Esophagus muscularis mucosa (tissue), 4 donors: ENCODE data around the gene NDUFB2. TPM values are rescaled to one million over a fixed set of nuclear protein-coding genes. Genes with fewer than 3 reads are reported as not detected.

ENCODE experiments used
- DNase-seq: peaks from one replicate; pipeline ENCODE4 v3.0.0-alpha.2; 2017; ENCODE audit errors: extremely low spot score
- H3K27ac ChIP-seq, 4 donors: fragments of 200-600 bp; sonication (generic); replicated peaks in 1 of 4; 1 replicate in 3 of 4; 2 replicates in 1 of 4; pipeline ENCODE4 v1.5.1; 2016 to 2019; ENCODE audit warnings: mild to moderate bottlenecking in 1 of 4
- H3K27me3 ChIP-seq, 4 donors: fragments of 200-600 bp; sonication (generic); one replicate each; pipeline versions ENCODE4 v1.5.1 to v1.6.0; 2016 to 2019
- H3K36me3 ChIP-seq, 4 donors: fragments of 200-600 bp; sonication (generic); one replicate each; pipeline ENCODE4 v1.5.1; 2016 to 2019
- H3K4me1 ChIP-seq, 4 donors: fragments of 200-600 bp; sonication (generic); one replicate each; pipeline ENCODE4 v1.5.1; 2016 to 2019
- H3K4me3 ChIP-seq, 4 donors: fragments of 200-600 bp; sonication (generic); 1 replicate in 2 of 4; 2 replicates in 2 of 4; pipeline ENCODE4 v1.5.1; 2016 to 2019; ENCODE audit warnings: mild to moderate bottlenecking in 4 of 4, moderate library complexity in 1 of 4
- H3K9me3 ChIP-seq, 4 donors: fragments of 200-600 bp; sonication (generic); 1 replicate in 3 of 4; 2 replicates in 1 of 4; pipeline ENCODE4 v1.5.1; 2016 to 2019
- EP300 ChIP-seq: sonication (generic); formaldehyde crosslinking; IDR thresholded peaks from one replicate; pipeline ENCODE4 v1.6.1; 2017; ENCODE audit warnings: antibody characterized with exemption
- POLR2A ChIP-seq: fragments of 450-650 bp; IDR thresholded peaks from one replicate; pipeline ENCODE4 v1.6.1; 2017; ENCODE audit warnings: antibody characterized with exemption, moderate library complexity, mild to moderate bottlenecking, low read depth
- POLR2AphosphoS5 ChIP-seq, 2 donors: sonication (generic); formaldehyde crosslinking; IDR thresholded peaks; one replicate each; pipeline ENCODE4 v1.6.1; 2017; ENCODE audit warnings: antibody characterized with exemption in 2 of 2
- WGBS: methylation state at CpG from one replicate; pipeline ENCODE4 v1.1.5; 2018; 5-methylcytosine and 5-hydroxymethylcytosine counted together
- intact Hi-C: fragments of 100-400 bp; cut with DNase I; formaldehyde crosslinking; loops from one replicate; pipeline ENCODE4 v1.15.1; 2023
- total RNA-seq, 4 donors: library from RNA; depleted of rRNA; stranded (reverse); fragments of >200 nt; gene quantifications; one replicate each; pipeline versions ENCODE4 v1.1.0 to v1.2.1, GENCODE V29; 2016
- TF ChIP-seq, protein P1 (sequence below), 3 experiments: fragments of 200-600 bp in 2 of 3; fragments of 450-650 bp in 1 of 3; sonication (generic) in 2 of 3; IDR thresholded peaks; one replicate each; pipeline ENCODE4 v1.5.1; 2017 to 2019; ENCODE audit warnings: antibody characterized with exemption in 3 of 3, mild to moderate bottlenecking in 2 of 3, moderate library complexity in 1 of 3

Gene NDUFB2
- total RNA-seq, 4 donors from 2014 or later, result 235 to 279 (median 262) TPM

DNA sequence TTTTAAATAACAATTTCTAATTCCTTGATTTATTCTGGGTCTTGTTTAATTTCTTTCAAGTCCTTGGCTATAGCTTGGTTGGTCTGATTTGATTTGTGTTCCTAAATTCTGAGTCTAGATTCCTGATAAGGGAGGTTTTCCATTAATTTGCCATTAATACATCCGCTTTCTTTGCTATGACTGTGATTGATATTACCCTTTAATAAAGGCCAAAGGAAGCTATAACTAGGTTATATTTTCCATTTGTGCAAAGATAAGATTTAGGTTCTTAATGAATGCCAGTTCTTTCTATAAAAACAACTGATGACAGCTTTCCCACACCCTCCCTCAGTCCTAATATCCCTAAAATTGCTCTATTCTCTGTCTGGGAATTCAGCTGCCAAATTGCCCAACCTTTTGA lies 28.2 kb downstream of the NDUFB2 start:
- Histone ChIP-seq H3K4me1 (no peaks in the 10 kb centered on the region), H3K9me3 (no peaks in the 10 kb centered on the region), H3K27ac (no peak overlapping the region), H3K36me3 (peaks cover 0 to 26% (median 11%) of the 10 kb centered on the region in 4 donors), H3K4me3 (no peak overlapping the region), H3K27me3 (no peaks in the 10 kb centered on the region)
- WGBS, result 97% methylated on average over 1 of the region's 1 CpG
- intact Hi-C loops, result no loop called here
- no peak for DNase-seq
- TF ChIP-seq POLR2AphosphoS5 (IDR thresholded peaks at IDR 0.05), result no peak
- TF ChIP-seq POLR2A, result no peak
- TF ChIP-seq, protein P1, sequence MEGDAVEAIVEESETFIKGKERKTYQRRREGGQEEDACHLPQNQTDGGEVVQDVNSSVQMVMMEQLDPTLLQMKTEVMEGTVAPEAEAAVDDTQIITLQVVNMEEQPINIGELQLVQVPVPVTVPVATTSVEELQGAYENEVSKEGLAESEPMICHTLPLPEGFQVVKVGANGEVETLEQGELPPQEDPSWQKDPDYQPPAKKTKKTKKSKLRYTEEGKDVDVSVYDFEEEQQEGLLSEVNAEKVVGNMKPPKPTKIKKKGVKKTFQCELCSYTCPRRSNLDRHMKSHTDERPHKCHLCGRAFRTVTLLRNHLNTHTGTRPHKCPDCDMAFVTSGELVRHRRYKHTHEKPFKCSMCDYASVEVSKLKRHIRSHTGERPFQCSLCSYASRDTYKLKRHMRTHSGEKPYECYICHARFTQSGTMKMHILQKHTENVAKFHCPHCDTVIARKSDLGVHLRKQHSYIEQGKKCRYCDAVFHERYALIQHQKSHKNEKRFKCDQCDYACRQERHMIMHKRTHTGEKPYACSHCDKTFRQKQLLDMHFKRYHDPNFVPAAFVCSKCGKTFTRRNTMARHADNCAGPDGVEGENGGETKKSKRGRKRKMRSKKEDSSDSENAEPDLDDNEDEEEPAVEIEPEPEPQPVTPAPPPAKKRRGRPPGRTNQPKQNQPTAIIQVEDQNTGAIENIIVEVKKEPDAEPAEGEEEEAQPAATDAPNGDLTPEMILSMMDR (IDR thresholded peaks at IDR 0.05), result no peak
- no peak for TF ChIP-seq EP300

DNA sequence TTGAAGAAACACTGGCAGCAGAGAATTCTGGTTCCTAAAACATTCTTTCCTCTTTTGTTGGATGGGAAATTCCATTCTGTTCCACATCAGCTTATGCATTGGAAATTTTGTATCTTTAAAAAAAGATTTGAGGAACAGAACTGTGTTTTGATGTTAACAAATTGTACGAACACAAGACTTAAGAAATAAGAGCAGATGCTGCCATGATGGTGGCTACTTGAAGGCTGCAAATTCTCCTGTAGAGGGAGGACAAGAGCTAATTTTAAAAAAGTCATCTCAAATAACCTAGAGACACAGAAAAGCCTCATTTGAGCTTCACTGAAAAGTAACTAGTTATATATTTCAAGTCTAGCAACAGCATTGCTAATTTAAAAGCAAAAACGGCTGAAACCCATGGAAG lies 29.8 kb downstream of the NDUFB2 start:
- H3K9me3 ChIP-seq, result no peaks in the 10 kb centered on the region
- H3K4me1 ChIP-seq, result no peaks in the 10 kb centered on the region
- H3K4me3 ChIP-seq, result no peak overlapping the region
- H3K27me3 ChIP-seq, result no peaks in the 10 kb centered on the region
- intact Hi-C loops, result no loop called here
- TF ChIP-seq, protein P1 (IDR thresholded peaks at IDR 0.05), result peak in 1 of 3 experiments; percentile 24
- no peak for TF ChIP-seq POLR2AphosphoS5 (IDR thresholded peaks at IDR 0.05)
- TF ChIP-seq POLR2A, result no peak
- 79% methylated on average over 2 of the region's 2 CpGs for WGBS
- no peak for DNase-seq
- no peak overlapping the region for H3K27ac ChIP-seq
- peaks cover 0 to 37% (median 11%) of the 10 kb centered on the region in 4 donors for H3K36me3 ChIP-seq

DNA sequence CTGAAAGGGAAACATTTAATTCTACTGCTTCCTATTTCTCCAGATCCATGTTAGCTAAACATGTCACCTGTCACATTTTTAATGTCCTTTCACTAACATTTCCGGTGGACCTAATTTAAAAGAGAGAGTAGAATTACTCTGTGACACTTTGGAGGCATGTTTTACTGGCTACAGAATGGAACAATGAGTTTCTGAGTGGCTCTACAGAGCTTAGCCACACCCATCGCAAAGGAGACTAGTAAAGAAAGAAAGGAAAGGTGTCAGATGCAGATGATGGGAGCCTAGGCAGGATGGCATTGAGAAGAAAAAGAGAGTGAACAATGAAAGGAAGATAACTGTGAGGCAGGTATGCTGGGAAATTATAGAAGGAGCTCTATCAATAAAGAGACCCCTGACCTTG lies 35.9 kb downstream of the NDUFB2 start:
- H3K4me3 ChIP-seq, result no peak overlapping the region
- no peaks in the 10 kb centered on the region for H3K27me3 ChIP-seq
- no peaks in the 10 kb centered on the region for H3K4me1 ChIP-seq
- no peak overlapping the region for H3K27ac ChIP-seq
- TF ChIP-seq POLR2A (no peak), EP300 (no peak), POLR2AphosphoS5 (IDR thresholded peaks at IDR 0.05) (no peak)
- TF ChIP-seq, protein P1 (IDR thresholded peaks at IDR 0.05), result no peak
- peaks cover 0 to 52% (median 12%) of the 10 kb centered on the region in 4 donors for H3K36me3 ChIP-seq
- intact Hi-C loops, result no loop called here
- WGBS, result 81% methylated on average over 2 of the region's 2 CpGs
- H3K9me3 ChIP-seq, result no peaks in the 10 kb centered on the region
- DNase-seq, result no peak

DNA sequence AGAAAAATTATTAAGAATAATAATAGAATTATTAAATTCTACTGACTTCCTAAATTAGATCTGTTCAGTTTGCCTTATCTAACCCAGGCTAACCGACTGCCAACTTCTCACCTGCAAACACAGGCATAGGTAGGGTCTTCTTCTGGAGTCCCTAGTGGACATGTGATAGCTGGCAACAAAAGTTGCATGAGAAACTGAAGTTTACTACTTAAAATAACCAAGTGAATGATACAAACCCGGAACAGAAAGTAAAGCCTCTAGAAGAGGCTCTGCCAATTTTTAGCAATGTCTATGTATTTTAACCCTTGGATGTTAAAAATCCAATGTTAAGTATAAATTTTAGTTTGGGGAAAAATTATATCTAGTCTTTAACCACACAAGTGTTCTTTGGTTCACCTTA lies 37.6 kb downstream of the NDUFB2 start:
- Histone ChIP-seq H3K27ac (no peak overlapping the region), H3K4me3 (no peak overlapping the region), H3K27me3 (no peaks in the 10 kb centered on the region), H3K9me3 (no peaks in the 10 kb centered on the region), H3K4me1 (no peaks in the 10 kb centered on the region), H3K36me3 (peaks cover 8 to 68% (median 24%) of the 10 kb centered on the region in 4 donors)
- no peak for TF ChIP-seq EP300
- TF ChIP-seq POLR2AphosphoS5 (IDR thresholded peaks at IDR 0.05), result no peak
- no peak for TF ChIP-seq POLR2A
- TF ChIP-seq, protein P1 (IDR thresholded peaks at IDR 0.05), result no peak
- intact Hi-C loops, result no loop called here
- 61% methylated on average over 2 of the region's 2 CpGs for WGBS
- DNase-seq, result no peak

DNA sequence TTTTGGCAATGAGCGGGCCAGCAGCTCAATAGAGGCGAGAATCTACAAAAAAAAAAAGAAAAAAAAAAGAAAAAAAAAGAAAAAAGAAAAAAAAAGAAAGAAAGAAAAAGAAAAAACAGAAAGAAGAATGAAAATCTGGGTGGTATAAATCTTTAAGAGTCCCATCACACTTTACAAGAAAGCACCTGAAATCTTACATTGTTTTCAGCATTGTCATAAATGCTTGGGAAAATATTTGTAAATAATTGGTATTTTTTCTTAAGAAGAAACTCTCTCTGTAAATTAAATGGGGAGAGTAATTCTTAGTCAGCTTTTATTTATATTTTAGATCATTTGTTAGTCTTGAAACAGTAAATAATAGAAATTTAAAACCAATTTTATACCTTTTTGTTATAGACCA lies 38.2 kb downstream of the NDUFB2 start:
- intact Hi-C loops, result no loop called here
- H3K27me3 ChIP-seq, result no peaks in the 10 kb centered on the region
- 93% methylated on average over 2 of the region's 2 CpGs for WGBS
- peaks cover 14 to 69% (median 29%) of the 10 kb centered on the region in 4 donors for H3K36me3 ChIP-seq
- no peaks in the 10 kb centered on the region for H3K9me3 ChIP-seq
- TF ChIP-seq EP300 (no peak), POLR2A (no peak), POLR2AphosphoS5 (IDR thresholded peaks at IDR 0.05) (no peak)
- TF ChIP-seq, protein P1 (IDR thresholded peaks at IDR 0.05), result no peak
- no peak for DNase-seq
- H3K4me1 ChIP-seq, result no peaks in the 10 kb centered on the region
- H3K27ac ChIP-seq, result no peak overlapping the region
- H3K4me3 ChIP-seq, result no peak overlapping the region
